Measurements from ENCODE around the gene COL26A1.
"Not testable (repeated sequence)": the region's sequence is repeated elsewhere in the genome, so short reads cannot be mapped to it uniquely, and the experiment has no call there.

Gene COL26A1

DNA sequence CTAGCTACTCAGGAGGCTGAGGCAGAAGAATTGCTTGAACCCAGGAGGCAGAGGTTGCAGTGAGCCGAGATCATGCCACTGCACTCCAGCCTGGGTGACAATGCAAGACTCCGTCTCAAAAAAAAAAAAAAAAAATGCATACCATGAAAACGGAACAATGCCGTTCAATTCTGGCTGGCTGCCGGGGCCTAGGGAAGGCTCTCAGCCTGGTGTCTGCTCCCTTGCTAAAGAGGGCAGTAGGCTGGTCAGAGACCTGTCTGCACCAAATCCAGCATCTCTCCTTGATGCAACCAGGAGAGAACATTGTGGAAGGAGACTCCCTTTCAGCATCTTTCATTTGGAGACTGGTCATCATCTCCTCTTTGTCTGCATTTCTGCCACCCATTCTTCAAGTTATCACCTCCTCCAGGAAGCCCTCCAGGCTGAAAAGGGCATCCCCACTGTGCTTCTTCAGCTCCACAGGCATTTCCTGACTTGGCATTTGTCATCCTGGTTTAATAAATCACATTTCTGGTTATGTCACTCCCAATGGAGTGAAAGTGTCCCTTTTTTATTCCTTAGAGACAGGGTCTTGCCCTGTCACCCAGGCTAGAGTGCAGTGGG lies 241.8 kb downstream of the COL26A1 start:
- DNase-seq = no peak

DNA sequence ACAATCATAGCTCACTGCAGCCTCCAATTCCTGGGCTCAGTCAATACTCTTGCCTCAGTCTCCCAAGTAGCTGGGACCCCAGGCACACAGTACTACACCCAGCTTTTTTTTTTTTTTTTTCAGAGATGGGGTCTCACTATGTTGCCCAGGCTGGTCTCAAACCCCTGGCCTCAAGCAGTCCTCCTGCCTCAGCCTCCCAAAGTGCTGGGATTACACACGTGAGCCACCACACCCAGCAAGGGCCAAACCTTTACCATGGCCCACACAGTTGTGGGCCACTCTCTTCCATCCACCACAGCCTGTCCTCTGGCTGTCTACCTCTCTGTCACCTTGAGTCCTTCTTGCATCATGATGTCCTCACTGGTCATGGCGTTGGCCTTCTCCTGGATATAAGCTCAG lies 242.3 kb downstream of the COL26A1 start:
- DNase-seq = not testable (repeated sequence)

DNA sequence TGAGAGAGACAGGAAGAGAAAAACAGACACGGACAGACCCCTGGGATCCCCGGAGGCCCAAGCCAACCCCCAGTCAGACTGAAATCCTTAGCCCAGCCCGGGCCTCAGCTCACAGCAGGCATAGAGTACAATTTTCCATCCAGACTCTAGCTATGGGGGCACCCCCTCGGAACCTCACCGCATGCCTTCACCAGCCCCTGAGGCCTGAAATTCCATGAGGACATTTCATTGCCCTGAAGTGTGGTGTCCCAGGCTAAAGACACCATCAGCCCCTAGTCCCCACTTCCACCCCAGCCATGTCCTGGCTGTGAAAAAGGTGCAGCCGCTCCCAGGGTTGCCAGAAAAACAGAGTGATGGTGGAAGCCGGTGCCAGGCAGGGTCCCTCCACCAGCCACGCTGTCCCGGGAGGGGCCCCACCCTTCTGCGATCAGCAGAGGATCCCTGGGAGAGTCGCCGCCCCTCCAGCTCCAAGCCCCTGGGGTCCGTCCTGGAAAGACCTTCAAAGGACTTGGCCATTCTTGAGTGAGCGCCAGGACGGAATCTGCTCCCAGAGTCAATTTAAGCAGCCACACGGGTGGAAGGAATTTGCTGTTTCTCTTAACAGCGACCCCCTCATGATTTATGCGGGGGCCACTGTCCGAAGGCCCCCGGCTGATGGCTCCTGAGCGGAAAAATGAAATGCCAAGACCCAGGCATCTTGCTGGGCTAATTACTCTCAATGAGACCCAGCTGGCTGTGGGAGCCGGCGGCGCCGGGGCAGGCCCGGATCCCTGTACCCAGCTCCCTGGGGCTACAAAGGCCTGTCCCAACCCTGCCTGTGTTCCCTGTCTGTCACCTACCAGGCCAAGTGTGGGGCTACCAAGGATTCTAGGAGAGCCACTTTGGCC lies 243.2 kb downstream of the COL26A1 start:
- DNase-seq = no peak

DNA sequence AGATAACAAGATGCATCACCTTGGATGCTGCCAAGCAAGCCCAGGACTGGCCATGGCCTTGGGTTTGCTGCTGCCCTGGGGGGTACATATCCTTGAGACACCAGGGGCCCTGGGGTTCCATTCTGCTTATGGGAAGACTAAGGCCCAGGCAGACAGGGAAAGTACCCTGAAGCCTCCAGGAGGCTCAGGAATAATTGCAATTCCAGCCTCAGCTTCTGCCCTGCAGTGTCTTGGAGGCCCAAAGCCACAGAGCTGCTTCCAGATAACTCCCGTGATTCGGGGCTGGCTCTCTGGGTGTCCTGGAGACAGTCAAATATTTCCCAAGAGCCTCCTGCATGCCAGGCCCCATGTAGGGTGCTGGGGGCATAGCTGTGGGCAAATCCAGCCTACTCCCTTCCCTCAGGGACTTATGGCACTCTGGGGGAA lies 243.8 kb downstream of the COL26A1 start:
- DNase-seq = no peak

All from DMS53 (cell line).